Measurements from ENCODE around the gene TMEM203. TPM values are rescaled to one million over a fixed set of nuclear protein-coding genes. Genes with fewer than 3 reads are reported as not detected.

TMEM203 gene
- total RNA-seq, 1 experiment from 2014 or later, result 63.4 TPM

DNA sequence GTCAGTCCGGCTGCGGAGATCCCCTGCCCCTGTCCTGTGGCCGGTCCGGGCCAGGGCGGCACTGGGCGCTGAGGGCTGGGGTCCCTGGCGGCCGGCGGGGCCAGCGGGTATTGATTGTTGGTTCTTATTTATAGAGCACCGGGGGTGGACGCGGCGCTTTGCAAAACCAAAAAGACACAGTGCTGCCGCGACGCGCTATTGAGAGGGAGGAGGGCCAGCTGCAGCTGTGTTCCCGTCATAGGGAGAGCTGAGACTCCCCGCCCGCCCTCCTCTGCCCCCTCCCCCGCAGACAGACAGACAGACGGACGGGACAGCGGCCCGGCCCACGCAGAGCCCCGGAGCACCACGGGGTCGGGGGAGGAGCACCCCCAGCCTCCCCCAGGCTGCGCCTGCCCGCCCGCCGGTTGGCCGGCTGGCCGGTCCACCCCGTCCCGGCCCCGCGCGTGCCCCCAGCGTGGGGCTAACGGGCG is 38.1 kb downstream of the TMEM203 start:
- no peak for DNase-seq (ENCODE audit: low spot score)

DNA sequence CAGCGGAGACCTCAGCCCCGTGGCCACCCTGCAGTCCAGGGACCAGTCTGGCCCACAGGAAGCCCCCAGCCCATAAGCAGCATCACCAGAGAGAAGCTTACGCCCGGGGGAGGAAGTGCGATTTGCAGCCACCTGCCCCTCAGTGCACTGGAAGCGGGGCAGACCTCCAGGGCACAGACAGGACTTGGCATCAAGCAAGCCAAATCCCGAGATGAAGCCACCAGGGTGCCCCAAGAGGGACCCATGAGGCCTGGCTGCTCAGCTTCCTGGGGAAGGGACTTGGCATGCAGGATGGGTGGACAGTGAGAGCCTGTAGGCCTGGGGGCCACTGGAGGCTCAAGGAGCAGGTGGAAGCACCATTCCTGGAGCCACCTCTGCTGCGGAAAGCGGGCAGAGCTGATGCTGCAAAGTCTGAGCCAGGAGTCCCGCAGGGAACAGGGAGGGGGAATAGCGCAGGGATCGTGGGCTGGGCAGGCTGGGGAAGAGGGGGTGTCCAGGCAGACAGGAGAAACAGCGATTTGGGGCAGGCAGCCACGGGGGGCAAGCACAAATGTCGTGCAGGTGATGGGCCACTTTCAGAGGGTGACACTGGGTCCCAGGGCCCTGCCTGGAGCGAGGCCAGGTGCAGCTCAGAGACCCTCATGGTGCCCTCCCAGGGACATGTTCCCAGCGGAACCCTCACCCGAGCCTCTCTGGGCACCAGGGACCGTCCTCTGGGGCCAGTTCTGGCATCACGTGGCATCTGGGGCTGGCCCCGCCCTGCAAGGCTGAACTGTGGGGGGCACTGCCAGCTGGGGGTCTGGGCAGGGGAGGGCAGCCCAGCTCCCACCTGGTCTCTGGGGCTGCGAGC is 38.8 kb downstream of the TMEM203 start:
- no peak for DNase-seq (ENCODE audit: low spot score)

DNA sequence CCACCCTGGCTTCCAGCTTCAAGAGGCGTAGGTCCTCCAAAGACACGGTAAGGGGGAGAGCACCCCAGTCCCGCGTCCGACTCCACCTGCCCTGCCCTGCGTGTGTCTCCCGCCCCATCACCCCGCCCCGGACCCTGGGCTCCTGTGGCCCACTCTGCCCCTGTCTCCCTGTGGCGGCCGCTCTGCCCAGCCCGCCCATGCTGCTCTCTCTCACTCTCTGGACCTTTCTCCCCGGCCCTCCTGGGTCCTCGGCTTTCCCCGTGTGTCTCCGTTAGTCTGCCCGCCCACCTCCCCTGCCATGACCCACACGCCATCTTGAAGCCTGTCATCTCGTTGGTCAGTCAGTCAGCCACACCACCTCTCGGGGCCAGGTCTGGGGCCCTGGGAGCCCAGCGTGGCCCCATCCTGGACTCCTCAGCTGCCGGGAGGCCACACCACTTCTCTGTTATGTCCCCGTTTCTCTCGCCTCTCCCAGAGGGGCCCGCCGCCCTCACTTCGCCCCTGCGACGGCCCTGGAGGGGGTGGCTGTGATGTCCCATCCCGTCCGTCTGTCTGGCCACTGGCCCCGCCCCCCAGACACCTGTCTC is 40.1 kb downstream of the TMEM203 start:
- no peak for DNase-seq (ENCODE audit: low spot score)

DNA sequence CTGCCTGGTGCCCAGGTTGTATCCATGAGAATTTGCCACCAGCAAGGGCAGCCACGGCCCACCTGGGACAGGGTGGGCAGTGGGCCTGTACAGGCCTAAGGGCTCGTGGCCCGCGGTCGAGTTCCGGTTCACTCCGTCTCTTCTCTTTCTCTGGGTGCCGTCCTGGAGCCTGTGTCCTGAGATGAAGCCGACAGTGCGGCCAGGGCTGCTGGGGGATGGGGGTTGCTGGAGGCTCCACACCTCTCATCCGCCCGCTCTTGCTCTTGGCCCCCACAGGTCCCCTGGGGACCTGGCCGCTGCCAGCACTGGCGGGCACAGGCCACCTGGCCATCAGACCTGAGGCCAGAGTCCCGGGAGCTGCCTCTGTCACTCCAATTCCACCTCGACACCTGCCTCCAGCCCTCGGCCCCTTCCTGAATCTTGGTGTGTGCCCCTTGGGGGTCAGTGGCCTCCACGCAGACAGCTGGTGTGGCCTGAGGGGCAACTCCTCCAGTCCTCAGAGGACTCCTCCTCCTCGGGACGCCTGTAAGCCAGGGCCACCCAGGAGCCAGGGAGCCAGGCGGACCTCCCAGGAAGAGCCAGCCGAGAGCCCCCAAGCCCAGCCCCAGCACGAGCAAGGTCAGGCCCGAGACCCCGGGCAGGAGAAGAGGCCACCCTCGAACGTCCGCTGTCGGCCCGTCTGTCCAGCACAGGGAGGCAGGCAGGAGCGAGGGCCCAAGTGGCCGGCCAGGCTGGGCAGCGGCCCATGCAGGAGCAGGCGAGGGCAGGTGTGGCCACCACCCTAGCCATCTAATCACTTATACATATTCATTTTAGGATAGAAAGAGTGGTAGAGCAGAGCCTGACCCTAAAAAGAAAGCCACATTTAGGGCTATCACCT is 40.8 kb downstream of the TMEM203 start:
- no peak for DNase-seq (ENCODE audit: low spot score)

DNA sequence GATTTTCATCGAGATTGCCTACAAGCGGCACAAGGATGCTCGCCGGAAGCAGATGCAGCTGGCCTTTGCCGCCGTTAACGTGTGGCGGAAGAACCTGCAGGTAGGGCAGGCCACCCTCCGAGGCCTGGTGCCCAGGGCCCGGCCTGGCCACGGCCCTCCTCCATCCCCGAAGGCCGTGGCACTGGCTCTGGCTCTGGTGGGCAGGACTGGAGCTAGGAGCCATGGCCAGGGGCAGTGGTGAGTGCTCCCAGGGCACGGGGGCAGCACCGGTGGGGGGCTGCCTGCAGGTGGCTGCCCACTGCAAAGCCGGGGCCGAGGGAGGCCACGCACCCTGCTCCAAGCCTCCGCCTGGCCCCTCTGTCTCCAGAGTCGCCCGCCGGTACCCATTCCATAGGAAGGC is 41.6 kb downstream of the TMEM203 start:
- DNase-seq (ENCODE audit: low spot score), result no peak

DNA sequence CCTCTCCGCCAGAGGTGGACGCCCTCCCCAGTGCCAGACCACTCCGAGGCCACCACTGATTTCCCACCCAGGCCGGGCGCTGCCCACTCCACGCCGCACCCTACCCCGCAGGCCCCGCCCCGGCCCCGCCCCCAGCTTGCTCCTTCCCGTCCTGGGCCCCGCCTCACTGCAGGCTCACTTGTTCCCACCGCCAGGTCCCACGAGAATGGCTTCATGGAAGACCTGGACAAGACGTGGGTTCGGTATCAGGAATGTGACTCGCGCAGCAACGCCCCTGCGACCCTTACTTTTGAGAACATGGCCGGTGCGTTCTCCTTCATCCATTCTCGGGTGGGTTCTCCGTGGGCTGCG is 42.1 kb downstream of the TMEM203 start:
- DNase-seq (ENCODE audit: low spot score), result no peak

DNA sequence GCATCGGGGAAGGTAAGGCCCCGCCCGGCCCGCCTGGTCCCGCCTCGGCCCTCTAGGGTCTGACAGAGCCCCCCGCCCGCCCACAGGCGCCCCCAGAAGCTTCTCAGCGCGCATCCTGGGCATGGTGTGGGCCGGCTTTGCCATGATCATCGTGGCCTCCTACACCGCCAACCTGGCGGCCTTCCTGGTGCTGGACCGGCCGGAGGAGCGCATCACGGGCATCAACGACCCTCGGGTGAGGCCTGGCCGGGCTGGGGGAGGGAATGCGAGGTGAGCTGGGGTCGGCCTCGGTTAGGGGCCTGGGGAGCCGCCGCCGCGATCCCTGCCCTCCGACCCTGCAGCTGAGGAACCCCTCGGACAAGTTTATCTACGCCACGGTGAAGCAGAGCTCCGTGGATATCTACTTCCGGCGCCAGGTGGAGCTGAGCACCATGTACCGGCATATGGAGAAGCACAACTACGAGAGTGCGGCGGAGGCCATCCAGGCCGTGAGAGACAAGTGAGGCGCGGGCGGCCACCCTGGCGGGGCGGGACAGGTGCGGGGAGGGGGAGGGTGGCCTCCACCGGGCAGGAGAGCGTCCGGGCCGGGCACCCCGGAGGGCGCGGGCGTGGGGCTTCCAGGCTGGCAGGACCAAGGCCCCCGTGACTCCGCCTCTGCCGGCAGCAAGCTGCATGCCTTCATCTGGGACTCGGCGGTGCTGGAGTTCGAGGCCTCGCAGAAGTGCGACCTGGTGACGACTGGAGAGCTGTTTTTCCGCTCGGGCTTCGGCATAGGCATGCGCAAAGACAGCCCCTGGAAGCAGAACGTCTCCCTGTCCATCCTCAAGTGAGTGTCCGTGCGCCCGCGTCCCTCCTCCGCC is 42.7 kb downstream of the TMEM203 start:
- no peak for DNase-seq (ENCODE audit: low spot score)

DNA sequence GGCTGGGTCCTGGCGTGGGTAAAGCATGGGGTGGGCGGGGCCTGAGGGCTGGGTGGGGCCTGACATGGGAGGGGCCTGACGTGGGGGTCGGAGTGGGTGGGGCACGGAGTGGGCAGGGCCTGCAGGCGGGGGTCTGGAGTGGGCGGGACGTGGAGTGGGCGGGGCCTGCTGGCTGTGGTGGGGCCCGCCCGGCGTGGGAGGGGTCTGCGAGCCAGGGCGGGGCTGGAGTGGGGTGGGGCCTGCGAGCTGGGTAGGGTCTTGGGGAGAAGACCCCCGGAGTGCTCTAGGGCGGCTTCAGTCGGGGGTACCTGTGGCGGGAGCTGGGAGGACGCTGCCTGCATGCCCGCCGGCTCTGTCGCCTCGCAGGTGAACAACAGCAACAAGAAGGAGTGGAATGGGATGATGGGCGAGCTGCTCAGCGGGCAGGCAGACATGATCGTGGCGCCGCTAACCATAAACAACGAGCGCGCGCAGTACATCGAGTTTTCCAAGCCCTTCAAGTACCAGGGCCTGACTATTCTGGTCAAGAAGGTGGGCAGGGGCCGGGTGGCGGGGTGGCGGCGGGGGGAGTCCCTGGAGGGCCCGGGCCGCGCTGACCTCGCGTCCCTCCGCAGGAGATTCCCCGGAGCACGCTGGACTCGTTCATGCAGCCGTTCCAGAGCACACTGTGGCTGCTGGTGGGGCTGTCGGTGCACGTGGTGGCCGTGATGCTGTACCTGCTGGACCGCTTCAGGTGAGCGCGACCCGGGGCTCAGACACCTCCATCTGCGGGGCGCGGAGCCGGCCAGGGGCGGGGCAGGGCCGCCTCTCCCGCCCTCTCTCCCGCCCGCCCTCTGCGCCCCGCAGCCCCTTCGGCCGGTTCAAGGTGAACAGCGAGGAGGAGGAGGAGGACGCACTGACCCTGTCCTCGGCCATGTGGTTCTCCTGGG is 43.6 kb downstream of the TMEM203 start:
- no peak for DNase-seq (ENCODE audit: low spot score)

DNA sequence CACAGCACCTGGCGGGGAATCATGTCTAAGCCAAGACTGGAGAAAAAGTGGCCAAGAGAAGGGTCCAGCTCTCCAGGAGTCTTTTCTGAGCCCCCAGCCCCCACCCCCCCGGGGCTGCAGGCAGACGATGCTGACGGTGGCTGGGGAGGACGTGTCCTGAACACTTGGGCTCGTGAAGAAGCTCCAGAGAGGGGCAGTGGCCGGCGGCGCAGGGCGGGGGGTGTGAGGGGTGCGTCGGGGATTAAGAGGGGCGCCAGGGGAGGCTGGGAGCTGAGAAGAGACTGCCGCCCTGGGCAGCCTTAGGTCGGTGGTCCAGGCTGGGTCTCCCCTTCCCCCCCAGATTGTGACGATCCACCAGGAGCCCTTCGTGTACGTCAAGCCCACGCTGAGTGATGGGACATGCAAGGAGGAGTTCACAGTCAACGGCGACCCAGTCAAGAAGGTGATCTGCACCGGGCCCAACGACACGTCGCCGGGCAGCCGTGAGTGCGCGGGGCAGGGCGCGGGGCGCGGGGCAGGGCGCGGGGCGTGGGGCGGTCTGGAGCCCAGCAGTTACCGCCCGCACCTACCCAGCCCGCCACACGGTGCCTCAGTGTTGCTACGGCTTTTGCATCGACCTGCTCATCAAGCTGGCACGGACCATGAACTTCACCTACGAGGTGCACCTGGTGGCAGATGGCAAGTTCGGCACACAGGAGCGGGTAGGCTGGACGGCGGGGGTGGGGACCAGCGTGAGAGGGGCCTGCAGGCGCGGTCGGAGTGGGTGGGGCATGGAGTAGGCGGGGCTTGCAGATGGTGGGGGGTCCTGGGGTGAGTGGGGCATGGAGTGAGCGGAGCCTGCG is 44.5 kb downstream of the TMEM203 start:
- DNase-seq (ENCODE audit: low spot score), result no peak

DNA sequence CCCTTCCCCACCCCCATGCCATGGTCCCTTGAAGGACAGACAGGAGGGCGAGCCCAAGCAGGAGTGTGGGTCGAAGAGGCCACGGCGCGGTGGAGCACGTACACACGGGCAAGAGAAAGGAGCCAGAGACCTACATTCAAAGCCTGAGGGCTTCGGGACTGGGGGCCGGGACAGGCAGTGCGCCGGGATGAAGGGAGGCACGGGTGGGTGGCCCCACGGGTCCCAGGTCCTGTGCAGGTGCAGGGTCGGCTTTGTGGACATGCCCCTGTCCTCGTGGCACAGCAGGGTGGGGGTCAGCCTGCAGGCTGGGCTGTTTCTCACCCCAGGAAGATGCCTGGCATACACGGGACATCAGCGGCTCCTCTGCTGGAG is 45.4 kb downstream of the TMEM203 start:
- no peak for DNase-seq (ENCODE audit: low spot score)

DNA sequence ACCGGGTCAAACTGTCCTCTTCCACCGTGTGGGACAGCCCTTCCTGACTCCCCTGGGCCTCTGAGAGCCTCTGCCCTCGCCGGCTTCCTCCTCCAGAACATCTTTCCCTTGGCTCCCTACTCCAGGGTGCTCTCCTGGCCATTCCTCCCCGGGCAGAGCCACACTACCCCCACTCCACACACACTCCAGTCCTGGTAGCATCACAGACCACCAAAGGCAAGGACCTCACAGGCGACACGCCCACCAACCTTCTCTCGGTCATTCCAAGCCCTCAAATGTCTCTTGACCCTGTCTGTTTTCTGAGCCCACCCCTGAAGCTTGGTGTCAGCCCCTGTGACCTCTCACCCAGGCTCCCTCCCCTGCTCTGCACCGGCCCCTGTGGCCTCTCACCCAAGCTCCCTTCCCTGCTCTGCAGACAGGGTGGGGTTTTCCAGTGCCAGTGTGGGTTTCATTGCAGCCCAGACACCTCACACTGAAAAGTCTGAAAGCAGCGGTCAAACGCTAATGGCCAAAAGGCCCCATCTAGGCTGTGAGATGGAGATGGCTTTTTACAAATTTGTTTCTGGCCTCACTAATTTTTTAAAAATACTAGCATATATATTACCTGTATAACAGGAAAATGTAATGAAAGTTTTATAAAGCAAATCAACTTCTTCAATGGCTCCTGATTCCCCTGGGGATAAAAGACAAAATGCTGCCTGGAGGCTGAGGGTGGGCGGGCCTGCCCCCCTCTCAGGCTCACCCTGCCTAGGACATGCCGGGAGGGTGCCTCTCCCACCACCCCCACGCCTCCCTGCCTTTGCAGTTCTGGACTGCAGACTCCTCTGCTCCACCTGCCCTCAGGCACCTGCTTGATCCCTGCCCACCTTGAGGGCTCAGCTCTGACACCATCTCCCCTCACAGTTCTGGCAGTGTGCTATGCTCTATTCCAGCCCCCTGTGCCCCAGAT is 46.1 kb downstream of the TMEM203 start:
- no peak for DNase-seq (ENCODE audit: low spot score)

DNA sequence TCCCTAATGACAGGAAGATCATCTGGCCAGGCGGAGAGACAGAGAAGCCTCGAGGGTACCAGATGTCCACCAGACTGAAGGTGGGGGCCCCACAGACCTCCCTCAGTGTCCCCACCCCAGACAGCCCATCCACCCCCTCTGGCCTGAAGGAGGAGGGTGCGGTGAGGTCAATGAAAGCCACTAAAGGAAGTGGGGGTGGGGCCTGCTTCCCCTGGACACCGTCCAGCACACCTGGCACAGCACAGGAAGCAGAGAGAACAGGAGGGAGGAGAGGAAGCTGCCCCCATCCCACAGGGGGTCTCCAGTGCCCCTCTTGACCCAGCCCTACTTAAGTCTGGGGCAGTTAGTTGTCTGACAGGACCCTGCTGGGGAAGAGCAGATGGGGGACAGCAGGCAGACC is 46.8 kb downstream of the TMEM203 start:
- no peak for DNase-seq (ENCODE audit: low spot score)

DNA sequence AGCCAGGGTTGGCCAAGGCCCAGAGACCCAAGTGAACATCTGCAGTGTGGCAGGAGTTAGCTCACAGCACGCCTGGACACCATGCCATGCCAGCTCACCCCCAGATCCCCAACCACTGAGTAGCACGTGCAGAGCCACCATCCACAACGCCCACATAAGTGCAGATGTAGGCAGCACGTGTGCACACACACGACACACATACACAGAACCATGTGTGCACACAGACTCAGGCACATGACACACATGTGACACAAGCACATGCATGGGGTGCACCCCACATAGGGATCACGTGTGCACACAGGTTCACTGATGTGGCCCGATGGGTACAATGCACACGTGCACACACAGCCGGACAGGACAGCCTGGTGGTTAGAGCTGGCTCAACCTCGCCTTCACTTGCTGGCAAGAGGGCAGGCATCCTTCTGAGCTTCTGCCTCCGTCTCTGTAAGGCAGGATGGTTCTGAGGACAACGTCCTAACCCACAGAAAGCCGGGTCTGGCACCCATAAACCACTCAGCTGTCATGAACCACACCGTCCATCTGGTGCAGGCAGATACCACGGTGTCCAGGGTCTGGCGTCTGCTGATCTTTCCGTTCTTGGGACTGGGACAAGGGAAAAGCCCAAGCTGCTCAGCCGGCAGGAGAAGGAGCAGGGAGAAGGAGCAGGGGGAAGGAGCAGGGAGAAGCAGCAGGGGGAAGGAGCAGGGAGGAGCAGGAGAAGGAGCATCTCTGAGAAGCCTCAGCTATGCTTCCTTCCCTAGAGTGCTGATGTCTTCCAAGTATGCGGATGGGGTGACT is 47.6 kb downstream of the TMEM203 start:
- DNase-seq (ENCODE audit: low spot score), result no peak

DNA sequence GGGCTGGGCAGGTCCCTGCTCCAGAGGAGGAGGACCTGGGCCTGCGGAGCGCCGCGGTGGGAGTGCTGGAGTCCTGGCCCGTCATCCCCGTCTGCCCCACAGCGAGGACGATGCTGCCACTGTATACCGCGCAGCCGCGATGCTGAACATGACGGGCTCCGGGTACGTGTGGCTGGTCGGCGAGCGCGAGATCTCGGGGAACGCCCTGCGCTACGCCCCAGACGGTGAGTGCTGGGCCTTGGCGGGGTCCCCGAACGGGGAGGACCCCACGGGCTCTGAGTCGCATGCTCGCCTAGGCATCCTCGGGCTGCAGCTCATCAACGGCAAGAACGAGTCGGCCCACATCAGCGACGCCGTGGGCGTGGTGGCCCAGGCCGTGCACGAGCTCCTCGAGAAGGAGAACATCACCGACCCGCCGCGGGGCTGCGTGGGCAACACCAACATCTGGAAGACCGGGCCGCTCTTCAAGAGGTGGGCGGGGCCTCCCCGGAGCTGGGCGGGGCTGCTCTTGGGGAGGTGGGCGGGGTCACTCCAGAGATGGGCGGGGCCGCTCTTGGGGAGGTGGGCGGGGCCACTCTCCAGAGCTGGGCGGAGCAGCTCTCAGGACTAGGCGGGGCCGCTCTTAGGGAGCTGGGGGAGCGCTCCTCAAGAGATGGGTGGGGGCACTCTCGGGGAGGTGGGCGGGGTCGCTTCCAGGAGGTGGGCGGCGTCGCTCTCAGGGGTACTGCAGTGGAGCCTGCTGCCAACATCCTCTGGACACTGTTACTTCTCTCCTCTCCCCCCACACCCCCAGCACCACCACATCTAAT is 48.7 kb downstream of the TMEM203 start:
- no peak for DNase-seq (ENCODE audit: low spot score)

Measured in H4 (cell line).